ENCODE measurements around the gene SNRNP27.

SNRNP27 gene

DNA sequence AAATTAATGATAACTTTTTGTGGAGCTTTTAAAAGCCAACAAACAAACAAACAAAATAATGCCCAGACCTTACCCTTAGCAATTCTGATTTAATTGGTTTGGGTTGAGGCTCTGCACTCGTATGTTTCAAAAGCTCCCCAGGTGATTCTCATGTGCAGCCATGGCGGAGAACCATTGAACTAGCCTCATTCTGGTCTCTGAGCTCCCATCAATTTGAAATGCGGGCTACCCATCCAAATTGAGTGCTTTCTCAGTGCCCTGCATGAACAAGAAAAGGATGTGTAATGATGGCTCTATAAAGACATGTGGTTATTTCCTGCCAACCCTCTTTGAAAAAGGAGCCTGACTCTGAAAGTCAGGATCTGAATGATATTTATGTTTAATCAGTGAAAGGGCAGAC, 29.4 kb downstream of the SNRNP27 start:
- TF ChIP-seq, protein P1, sequence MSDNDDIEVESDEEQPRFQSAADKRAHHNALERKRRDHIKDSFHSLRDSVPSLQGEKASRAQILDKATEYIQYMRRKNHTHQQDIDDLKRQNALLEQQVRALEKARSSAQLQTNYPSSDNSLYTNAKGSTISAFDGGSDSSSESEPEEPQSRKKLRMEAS (IDR thresholded peaks at IDR 0.05; ENCODE audit: low read depth, low read length): no peak
- no peak for TF ChIP-seq MYC (IDR thresholded peaks at IDR 0.05; ENCODE audit: low read depth, low read length)
- TF ChIP-seq, protein P2, sequence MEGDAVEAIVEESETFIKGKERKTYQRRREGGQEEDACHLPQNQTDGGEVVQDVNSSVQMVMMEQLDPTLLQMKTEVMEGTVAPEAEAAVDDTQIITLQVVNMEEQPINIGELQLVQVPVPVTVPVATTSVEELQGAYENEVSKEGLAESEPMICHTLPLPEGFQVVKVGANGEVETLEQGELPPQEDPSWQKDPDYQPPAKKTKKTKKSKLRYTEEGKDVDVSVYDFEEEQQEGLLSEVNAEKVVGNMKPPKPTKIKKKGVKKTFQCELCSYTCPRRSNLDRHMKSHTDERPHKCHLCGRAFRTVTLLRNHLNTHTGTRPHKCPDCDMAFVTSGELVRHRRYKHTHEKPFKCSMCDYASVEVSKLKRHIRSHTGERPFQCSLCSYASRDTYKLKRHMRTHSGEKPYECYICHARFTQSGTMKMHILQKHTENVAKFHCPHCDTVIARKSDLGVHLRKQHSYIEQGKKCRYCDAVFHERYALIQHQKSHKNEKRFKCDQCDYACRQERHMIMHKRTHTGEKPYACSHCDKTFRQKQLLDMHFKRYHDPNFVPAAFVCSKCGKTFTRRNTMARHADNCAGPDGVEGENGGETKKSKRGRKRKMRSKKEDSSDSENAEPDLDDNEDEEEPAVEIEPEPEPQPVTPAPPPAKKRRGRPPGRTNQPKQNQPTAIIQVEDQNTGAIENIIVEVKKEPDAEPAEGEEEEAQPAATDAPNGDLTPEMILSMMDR (IDR thresholded peaks at IDR 0.05; ENCODE audit: low read depth, low read length): no peak
- no peak for TF ChIP-seq POLR2A (IDR thresholded peaks at IDR 0.05; ENCODE audit: extremely low read depth, insufficient read length)
- DNase-seq (ENCODE audit: low read depth): no peak

DNA sequence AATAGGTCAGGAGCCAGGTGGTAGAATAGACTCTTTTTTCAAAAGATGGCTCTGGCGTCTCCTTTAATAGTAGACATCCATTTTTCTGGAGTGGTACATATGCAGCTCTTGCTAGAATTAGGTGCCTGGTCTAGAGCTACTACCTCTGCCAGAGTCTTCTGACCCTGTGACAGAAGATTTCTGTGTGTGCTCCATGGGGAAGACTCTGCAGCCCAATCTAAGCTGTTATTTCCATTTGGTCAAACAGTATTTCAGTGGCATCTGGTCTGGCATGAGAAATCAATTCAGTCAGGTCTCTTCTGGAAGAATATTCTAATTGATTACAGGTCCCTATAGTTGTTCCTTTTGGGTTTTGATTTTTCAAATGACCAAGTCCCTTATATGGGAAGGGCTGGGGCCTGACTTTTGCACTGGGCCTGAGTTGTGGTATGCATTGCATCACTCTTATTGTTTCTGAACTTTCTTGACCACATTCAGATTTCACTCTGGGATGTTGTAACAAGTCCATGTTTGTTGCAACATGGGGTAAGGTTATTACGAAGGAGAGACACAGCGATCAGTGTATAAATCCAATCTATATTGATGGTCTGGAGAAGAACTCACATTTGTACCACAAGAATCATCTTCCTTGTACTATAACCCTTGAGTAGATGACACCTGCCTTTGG, 33.2 kb downstream of the SNRNP27 start:
- peak; percentile 93 for DNase-seq (ENCODE audit: low read depth)
- TF ChIP-seq, protein P2 (IDR thresholded peaks at IDR 0.05; ENCODE audit: low read depth, low read length): no peak
- TF ChIP-seq MYC (IDR thresholded peaks at IDR 0.05; ENCODE audit: low read depth, low read length) (no peak), POLR2A (IDR thresholded peaks at IDR 0.05; ENCODE audit: extremely low read depth, insufficient read length) (no peak)
- TF ChIP-seq, protein P1 (IDR thresholded peaks at IDR 0.05; ENCODE audit: low read depth, low read length): no peak

More for the DNA sequence above, 29.4 kb downstream of the SNRNP27 start:
- H3K4me3 ChIP-seq (ENCODE audit: low read depth, low read length): no peak overlapping the region

DNA sequence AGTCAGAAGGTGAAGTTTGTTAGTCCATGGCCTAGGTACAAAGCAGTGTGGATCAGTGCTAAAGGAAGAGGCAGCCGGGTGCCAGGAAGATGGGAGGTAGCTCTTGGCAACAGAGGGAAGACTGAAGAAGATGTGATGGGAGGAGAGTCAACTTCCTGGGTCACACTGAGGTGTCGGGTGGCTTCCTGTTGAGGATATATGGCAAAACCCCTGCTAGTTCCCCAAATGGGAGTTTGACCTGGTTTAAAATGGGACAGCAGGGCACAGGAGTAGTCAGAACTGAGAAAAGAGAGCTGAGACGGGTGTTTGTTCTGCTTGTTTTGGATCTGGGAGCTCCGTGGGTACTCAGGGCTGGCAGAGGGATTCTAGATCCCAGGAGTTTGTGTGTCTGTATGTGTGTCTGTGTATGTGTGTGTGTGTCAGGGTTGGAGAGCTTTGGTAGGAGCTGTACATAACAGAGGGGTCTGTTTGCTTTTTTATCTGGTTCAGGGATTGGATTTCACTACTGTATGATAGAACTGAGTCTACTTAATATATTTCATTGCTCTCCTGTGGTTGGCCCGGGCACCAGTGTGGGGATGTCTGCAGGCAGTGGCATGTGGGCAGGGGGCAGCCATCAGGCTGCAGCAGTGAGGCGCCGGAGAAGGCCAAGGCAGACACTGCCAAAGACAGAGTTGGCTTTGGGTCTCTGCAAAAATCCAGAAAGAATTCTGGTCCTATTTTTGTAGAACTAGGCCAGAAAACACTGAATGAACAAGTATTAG, 38.3 kb downstream of the SNRNP27 start:
- peak; percentile 52 for DNase-seq (ENCODE audit: low read depth)
- no peak overlapping the region for H3K4me3 ChIP-seq (ENCODE audit: low read depth, low read length)
- TF ChIP-seq, protein P1 (IDR thresholded peaks at IDR 0.05; ENCODE audit: low read depth, low read length): no peak
- TF ChIP-seq, protein P2 (IDR thresholded peaks at IDR 0.05; ENCODE audit: low read depth, low read length): no peak
- TF ChIP-seq MYC (IDR thresholded peaks at IDR 0.05; ENCODE audit: low read depth, low read length) (no peak), POLR2A (IDR thresholded peaks at IDR 0.05; ENCODE audit: extremely low read depth, insufficient read length) (no peak)

More for the DNA sequence above, 33.2 kb downstream of the SNRNP27 start:
- H3K4me3 ChIP-seq (ENCODE audit: low read depth, low read length): no peak overlapping the region

DNA sequence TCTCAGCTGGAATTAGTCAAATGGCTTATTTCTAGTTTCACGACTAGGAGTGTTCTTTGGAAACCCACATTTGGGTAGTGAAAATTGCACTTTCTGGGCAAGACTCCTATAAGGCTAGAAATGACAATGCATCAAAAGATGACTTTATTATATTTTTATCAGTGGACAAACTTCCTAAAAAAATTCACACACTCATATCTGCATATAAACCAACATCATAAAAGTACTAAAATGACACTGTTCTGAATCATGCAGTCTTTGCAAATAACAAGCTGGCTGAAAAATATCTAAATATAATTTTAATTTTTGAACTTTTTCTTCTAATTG, 38.8 kb downstream of the SNRNP27 start:
- no peak overlapping the region for H3K4me3 ChIP-seq (ENCODE audit: low read depth, low read length)
- DNase-seq (ENCODE audit: low read depth): no peak
- TF ChIP-seq, protein P1 (IDR thresholded peaks at IDR 0.05; ENCODE audit: low read depth, low read length): no peak
- TF ChIP-seq MYC (IDR thresholded peaks at IDR 0.05; ENCODE audit: low read depth, low read length): no peak
- no peak for TF ChIP-seq POLR2A (IDR thresholded peaks at IDR 0.05; ENCODE audit: extremely low read depth, insufficient read length)
- TF ChIP-seq, protein P2 (IDR thresholded peaks at IDR 0.05; ENCODE audit: low read depth, low read length): no peak

DNA sequence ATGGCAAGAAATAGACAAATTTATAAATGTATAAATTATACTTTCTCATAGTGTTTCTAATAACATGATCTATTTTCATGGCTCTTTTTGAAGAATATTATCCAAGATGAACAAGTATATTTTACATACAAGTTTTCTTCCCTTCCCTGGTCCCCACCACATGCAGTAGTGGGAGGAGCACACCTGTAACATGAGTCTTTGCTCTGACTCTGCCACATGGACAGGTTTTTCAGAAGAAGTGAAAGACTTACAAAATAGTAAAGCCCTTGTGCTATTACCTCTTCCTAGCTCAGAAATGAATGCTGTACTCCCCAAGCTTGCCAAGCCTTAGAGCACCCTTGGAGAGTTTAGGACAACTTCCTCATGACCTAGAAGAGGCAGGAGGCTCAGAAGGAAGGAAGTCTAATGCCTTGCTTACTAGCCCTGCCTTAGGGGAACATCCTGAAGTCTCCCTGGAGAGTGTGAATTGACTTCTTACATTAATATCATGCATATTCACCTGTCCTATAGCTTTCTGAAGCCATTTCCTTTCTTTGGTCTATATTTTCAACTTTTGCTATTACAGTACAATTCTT, 39.6 kb downstream of the SNRNP27 start:
- no peak overlapping the region for H3K4me3 ChIP-seq (ENCODE audit: low read depth, low read length)
- TF ChIP-seq, protein P2 (IDR thresholded peaks at IDR 0.05; ENCODE audit: low read depth, low read length): no peak
- TF ChIP-seq, protein P1 (IDR thresholded peaks at IDR 0.05; ENCODE audit: low read depth, low read length): no peak
- TF ChIP-seq POLR2A (IDR thresholded peaks at IDR 0.05; ENCODE audit: extremely low read depth, insufficient read length): no peak
- no peak for TF ChIP-seq MYC (IDR thresholded peaks at IDR 0.05; ENCODE audit: low read depth, low read length)
- DNase-seq (ENCODE audit: low read depth): peak; percentile 74

Measured in NB4 (cell line).